Sciatic nerve (tissue), 2 donors: Measurements from ENCODE around the gene PI4KA. TPM values are rescaled to one million over a fixed set of nuclear protein-coding genes. Genes with fewer than 3 reads are reported as not detected.
A peak's percentile ranks its signal among the peaks of the same experiment; 100 is the strongest.
"Not testable (repeated sequence)": the region's sequence is repeated elsewhere in the genome, so short reads cannot be mapped to it uniquely, and the experiment has no call there.

Experiments used
- ATAC-seq: fragments of 200-7000 bp; cut with Tn5 transposase; one replicate; pipeline ENCODE4 v1.9.1; 2020; ENCODE audit warnings: mild to moderate bottlenecking, moderate library complexity
- DNase-seq: peaks from one replicate; pipeline ENCODE4 v3.0.0-alpha.2; 2020; ENCODE audit warnings: low spot score
- intact Hi-C: fragments of 100-400 bp; cut with DNase I; formaldehyde crosslinking; loops from one replicate; pipeline ENCODE4 v1.14.2; 2022
- total RNA-seq: library from RNA; stranded (reverse); fragmentation: NEBNext Ultra II Directional; extraction: Animal tissue kit (Norgen Biotek cat#: 25700); gene quantifications from one replicate; pipeline ENCODE4 v1.2.1, GENCODE V29; 2021
- donor health status: DM: no; HTN: no; CAD: no.
- donor health status: DM: no; HTN: no; CAD: no.

PI4KA gene
- total RNA-seq, 1 donor from 2014 or later, result 116 TPM

GRCh38 chr22:20695205-20695604 is 163.4 kb downstream of the PI4KA start:
- ATAC-seq, intact Hi-C loops, DNase-seq: not testable (repeated sequence)

- intact Hi-C loops, ATAC-seq, DNase-seq: not testable (repeated sequence)
Measured at GRCh38 chr22:20694256-20694655, 164.4 kb downstream of the PI4KA start.

GRCh38 chr22:20692926-20693325 is 165.7 kb downstream of the PI4KA start:
- intact Hi-C loops, ATAC-seq: not testable (repeated sequence)

GRCh38 chr22:20690586-20691317 is 167.9 kb downstream of the PI4KA start:
- intact Hi-C loops, ATAC-seq, DNase-seq: not testable (repeated sequence)

More at GRCh38 chr22:20692926-20693325, 165.7 kb downstream of the PI4KA start:
- DNase-seq, result not testable (repeated sequence)

GRCh38 chr22:20687356-20688172 is 171.0 kb downstream of the PI4KA start:
- intact Hi-C loops, ATAC-seq, DNase-seq: not testable (repeated sequence)

GRCh38 chr22:20685764-20686163 is 172.8 kb downstream of the PI4KA start:
- DNase-seq, ATAC-seq, intact Hi-C loops: not testable (repeated sequence)

GRCh38 chr22:20678792-20679435 is 179.7 kb downstream of the PI4KA start:
- ATAC-seq, DNase-seq, intact Hi-C loops: not testable (repeated sequence)

- intact Hi-C loops, result no loop called here
- no peak for ATAC-seq
- no peak for DNase-seq
Measured at GRCh38 chr22:20677684-20678242, 180.8 kb downstream of the PI4KA start.

- intact Hi-C loops, ATAC-seq, DNase-seq: not testable (repeated sequence)
Measured at GRCh38 chr22:20675613-20676012, 183.0 kb downstream of the PI4KA start.

- intact Hi-C loops, result no loop called here
- DNase-seq, result no peak
- ATAC-seq, result no peak
Measured at GRCh38 chr22:20674998-20675397, 183.6 kb downstream of the PI4KA start.

GRCh38 chr22:20673295-20674195 is 185.1 kb downstream of the PI4KA start:
- DNase-seq, result no peak
- intact Hi-C loops, result no loop called here
- no peak for ATAC-seq

GRCh38 chr22:20672732-20673131 is 185.9 kb downstream of the PI4KA start:
- intact Hi-C loops, result no loop called here
- ATAC-seq (no peak), DNase-seq (no peak)

GRCh38 chr22:20672082-20672424 is 186.6 kb downstream of the PI4KA start:
- intact Hi-C loops, result no loop called here
- DNase-seq, result no peak
- ATAC-seq, result no peak

GRCh38 chr22:20671409-20672081 is 187.1 kb downstream of the PI4KA start:
- no peak for ATAC-seq
- peak; percentile 9 for DNase-seq
- intact Hi-C loops, result no loop called here

GRCh38 chr22:20670457-20671261 is 188.0 kb downstream of the PI4KA start:
- DNase-seq, result peak; percentile 47
- ATAC-seq, intact Hi-C loops: not testable (repeated sequence)

- intact Hi-C loops, ATAC-seq: not testable (repeated sequence)
- DNase-seq, result peak; percentile 21
Measured at GRCh38 chr22:20669884-20670283, 188.7 kb downstream of the PI4KA start.

- ATAC-seq, intact Hi-C loops: not testable (repeated sequence)
- DNase-seq, result peak; percentile 34
Measured at GRCh38 chr22:20669471-20669870, 189.1 kb downstream of the PI4KA start.
